IMR-90 (cell line): ENCODE data around the gene MTX2. TPM values are rescaled to one million over a fixed set of nuclear protein-coding genes. Genes with fewer than 3 reads are reported as not detected.
"Not testable (repeated sequence)": the region's sequence is repeated elsewhere in the genome, so short reads cannot be mapped to it uniquely, and the experiment has no call there.

Source experiments
- ATAC-seq: fragments of 200-7000 bp; cut with Tn5 transposase; 2 replicates; pipeline ENCODE4 v1.9.1; 2020; ENCODE audit warnings: low read depth, mild to moderate bottlenecking, moderate library complexity
- BruUV-seq: library from RNA; stranded (reverse); fragments of 400-500 nt; replicated peaks from 2 replicates; lab custom pipeline; 2021; lab: Mats Ljungman, UMichigan
- CTCF ChIA-PET: fragments of 300-600 bp; formaldehyde crosslinking; extraction: SDS; loops from one replicate; lab custom pipeline; 2021; ENCODE audit warnings: antibody characterized with exemption; lab: Yijun Ruan, JAX
- POLR2A ChIA-PET: fragments of 300-600 bp; sonication (Branson Sonifier 250); formaldehyde crosslinking; loops from one replicate; lab custom pipeline; 2022; ENCODE audit warnings: antibody characterized with exemption; ENCODE audit not compliant: unreplicated experiment; lab: Charles Lee
- DNase-seq: peaks from one replicate; pipeline ENCODE4 v3.0.0; 2013
- H2AFZ ChIP-seq: replicated peaks from 2 replicates; pipeline ENCODE3; 2013; ENCODE audit warnings: low read length, mild to moderate bottlenecking; ENCODE audit not compliant: poor library complexity
- H2AK5ac ChIP-seq: 2 replicates; pipeline ENCODE4 v1.6.1; 2013; ENCODE audit warnings: low read depth, low read length, inconsistent platforms
- H2AK9ac ChIP-seq: replicated peaks from 2 replicates; pipeline ENCODE3; 2013; ENCODE audit warnings: mild to moderate bottlenecking, low read depth, low read length, moderate library complexity; ENCODE audit not compliant: poor library complexity
- H2BK120ac ChIP-seq: 2 replicates; pipeline ENCODE4 v1.6.1; 2013; ENCODE audit warnings: low read depth, low read length, inconsistent platforms
- H2BK15ac ChIP-seq: 3 replicates; pipeline ENCODE4 v1.6.1; 2013; ENCODE audit warnings: low read depth, low read length, inconsistent platforms
- H2BK20ac ChIP-seq: 2 replicates; pipeline ENCODE4 v1.6.1; 2013; ENCODE audit warnings: low read depth, mild to moderate bottlenecking, inconsistent platforms, low read length, moderate library complexity
- H2BK5ac ChIP-seq: 2 replicates; pipeline ENCODE4 v1.6.1; 2013; ENCODE audit warnings: mild to moderate bottlenecking, low read depth, low read length, inconsistent platforms; ENCODE audit not compliant: poor library complexity, severe bottlenecking
- H3K14ac ChIP-seq: replicated peaks from 2 replicates; pipeline ENCODE4 v1.6.1; 2013; ENCODE audit warnings: low read depth, low read length, inconsistent platforms
- H3K18ac ChIP-seq: 2 replicates; pipeline ENCODE4 v1.6.1; 2013; ENCODE audit warnings: low read depth, low read length, control low read depth
- H3K23ac ChIP-seq: 2 replicates; pipeline ENCODE4 v1.6.1; 2013; ENCODE audit warnings: low read depth, low read length, inconsistent platforms
- H3K27ac ChIP-seq: 2 replicates; pipeline ENCODE4 v1.5.1; 2013; ENCODE audit warnings: mild to moderate bottlenecking, control low read depth, low read length; ENCODE audit not compliant: insufficient read depth
- H3K27me3 ChIP-seq: 2 replicates; pipeline ENCODE4 v1.6.1; 2013; ENCODE audit warnings: low read length; ENCODE audit not compliant: control insufficient read depth, insufficient read depth
- H3K36me3 ChIP-seq: 2 replicates; pipeline ENCODE4 v1.6.1; 2013; ENCODE audit warnings: low read length, mixed read lengths; ENCODE audit not compliant: control insufficient read depth, insufficient read depth
- H3K4ac ChIP-seq: 2 replicates; pipeline ENCODE4 v1.6.1; 2013; ENCODE audit warnings: low read depth, low read length, inconsistent platforms
- H3K4me1 ChIP-seq: 2 replicates; pipeline ENCODE4 v1.6.1; 2013; ENCODE audit warnings: low read length, mixed read lengths; ENCODE audit not compliant: control insufficient read depth, insufficient read depth
- H3K4me2 ChIP-seq: 2 replicates; pipeline ENCODE4 v1.6.1; 2013; ENCODE audit warnings: low read depth, mild to moderate bottlenecking, control low read depth, low read length, moderate library complexity
- H3K4me3 ChIP-seq: 2 replicates; pipeline ENCODE4 v1.5.1; 2013; ENCODE audit warnings: low read depth, mild to moderate bottlenecking, control low read depth, low read length, moderate library complexity; ENCODE audit not compliant: insufficient read depth
- H3K56ac ChIP-seq: 2 replicates; pipeline ENCODE4 v1.6.1; 2013; ENCODE audit warnings: low read length, inconsistent platforms; ENCODE audit not compliant: insufficient read depth; ENCODE audit errors: extremely low read depth
- H3K79me1 ChIP-seq, 2 experiments: 2 replicates each; pipeline ENCODE4 v1.6.1; 2013; ENCODE audit warnings: low read length in 2 of 2, inconsistent platforms in 1 of 2, low read depth in 1 of 2
- H3K9ac ChIP-seq: 2 replicates; pipeline ENCODE4 v1.6.1; 2013; ENCODE audit warnings: low read depth, low read length, control low read depth
- H3K9me1 ChIP-seq: 2 replicates; pipeline ENCODE4 v1.6.1; 2013; ENCODE audit warnings: low read length, inconsistent platforms; ENCODE audit not compliant: insufficient read depth
- H3K9me3 ChIP-seq: 2 replicates; pipeline ENCODE4 v1.6.1; 2013; ENCODE audit warnings: low read length; ENCODE audit not compliant: control insufficient read depth, insufficient read depth
- H4K20me1 ChIP-seq: 2 replicates; pipeline ENCODE4 v1.6.1; 2013; ENCODE audit warnings: low read length, inconsistent platforms; ENCODE audit not compliant: insufficient read depth
- H4K5ac ChIP-seq: 2 replicates; pipeline ENCODE4 v1.6.1; 2013; ENCODE audit warnings: mild to moderate bottlenecking, low read depth, low read length, control low read depth
- H4K8ac ChIP-seq, 2 experiments: 2 replicates each; pipeline ENCODE4 v1.6.1; 2013; ENCODE audit warnings: low read depth in 2 of 2, low read length in 2 of 2, control low read depth in 1 of 2, inconsistent platforms in 1 of 2
- H4K91ac ChIP-seq: 2 replicates; pipeline ENCODE4 v1.6.1; 2013; ENCODE audit warnings: low read depth, low read length, inconsistent platforms; ENCODE audit not compliant: insufficient read depth
- WGBS, 2 experiments: methylation state at CpG; one replicate each; pipeline versions ENCODE4 v1.1.5 to v1.1.7; 2013; ENCODE audit warnings: missing lambda C conversion rate in 2 of 2; ENCODE audit not compliant: insufficient read length in 1 of 2; ENCODE audit errors: extremely low coverage in 2 of 2; 5-methylcytosine and 5-hydroxymethylcytosine counted together
- dilution Hi-C: fragments of 300-500 bp; cut with HindIII; formaldehyde crosslinking; loops from one replicate; pipeline ENCODE4 v1.14.3; 2018; ENCODE audit warnings: low sequenced_read_pairs; ENCODE audit not compliant: unreplicated experiment
- in situ Hi-C: fragments of 300-500 bp; cut with MboI; formaldehyde crosslinking; loops from 3 replicates; pipeline ENCODE4 v1.14.3; 2019; ENCODE audit warnings: low sequenced_read_pairs, inconsistent platforms, mixed read lengths
- intact Hi-C: fragments of 100-400 bp; cut with micrococcal nuclease; formaldehyde crosslinking; loops from 2 replicates; pipeline ENCODE4 v1.10.0; 2022
- polyA plus RNA-seq, 3 experiments: library from polyadenylated mRNA; depleted of rRNA; stranded (reverse); fragments of >200 nt; gene quantifications; 2 replicates each; pipeline ENCODE4 v1.2.3, GENCODE V29; 2012; ENCODE audit warnings: low replicate concordance in 1 of 3
- total RNA-seq: library from RNA; depleted of rRNA; stranded (reverse); fragments of >200 nt; gene quantifications from 2 replicates; pipeline ENCODE4 v1.2.3, GENCODE V29; 2012

Gene MTX2
- total and polyA plus RNA-seq, 2 of the 4 experiments (the other 2 are of a cell fraction): 24.9 to 37.8 TPM

DNA sequence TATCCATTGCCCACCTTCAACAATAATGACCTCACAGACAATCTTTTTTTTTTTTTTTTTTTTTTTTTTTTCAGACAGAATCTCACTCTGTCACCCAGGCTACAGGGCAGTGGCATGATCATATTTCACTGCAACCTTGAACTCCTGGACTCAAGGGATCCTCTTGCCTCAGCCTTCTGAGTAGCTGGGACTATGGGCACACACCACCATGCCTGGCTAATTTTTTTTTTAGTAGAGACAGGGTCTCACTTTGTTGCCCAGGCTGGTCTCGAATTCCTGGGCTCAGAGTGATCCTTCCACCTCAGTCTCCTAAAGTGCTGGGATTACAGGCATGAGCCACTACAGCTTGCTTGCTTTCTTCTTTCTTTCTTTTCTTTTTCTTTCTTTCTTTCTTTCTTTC lies 103.9 kb downstream of the MTX2 start:
- H3K4me2 ChIP-seq, dilution Hi-C loops, H2BK15ac ChIP-seq, H3K27me3 ChIP-seq, POLR2A ChIA-PET, H3K27ac ChIP-seq, H3K4me3 ChIP-seq, H3K4ac ChIP-seq, ATAC-seq, CTCF ChIA-PET, H3K9me1 ChIP-seq, H3K9me3 ChIP-seq, H2BK20ac ChIP-seq, H2AFZ ChIP-seq, H4K5ac ChIP-seq, H3K14ac ChIP-seq, H4K8ac ChIP-seq, H3K56ac ChIP-seq, in situ Hi-C loops, H3K9ac ChIP-seq, H2AK9ac ChIP-seq, H2BK5ac ChIP-seq, H2BK120ac ChIP-seq, H3K79me1 ChIP-seq, H3K36me3 ChIP-seq, H3K23ac ChIP-seq, H4K91ac ChIP-seq, H3K4me1 ChIP-seq, BruUV-seq, DNase-seq, H2AK5ac ChIP-seq, intact Hi-C loops, H4K20me1 ChIP-seq, H3K18ac ChIP-seq: not testable (repeated sequence)
- no CpG with 5 or more reads among the region's 1 CpG for WGBS, 2 experiments
